AG04450 (cell line): ENCODE data around the gene NPR1. TPM values are rescaled to one million over a fixed set of nuclear protein-coding genes. Genes with fewer than 3 reads are reported as not detected.
A peak's percentile ranks its signal among the peaks of the same experiment; 100 is the strongest.

ENCODE experiments used
- CTCF ChIA-PET: fragments of 300-600, 350-600 bp; formaldehyde crosslinking; extraction: SDS; loops from one replicate; lab custom pipeline; 2022; ENCODE audit warnings: antibody characterized with exemption, inconsistent platforms; lab: Charles Lee
- POLR2A ChIA-PET: fragments of 350-600 bp; formaldehyde crosslinking; extraction: SDS; loops from one replicate; lab custom pipeline; 2021; ENCODE audit warnings: antibody characterized with exemption, inconsistent platforms; lab: Yijun Ruan, JAX
- DNase-seq: peaks from one replicate; pipeline ENCODE4 v3.0.0-alpha.2; 2011; ENCODE audit warnings: low read depth, low spot score
- H3K27ac ChIP-seq: one replicate; pipeline ENCODE4 v1.5.1; 2012; ENCODE audit warnings: low read depth, low read length, control low read depth
- H3K27me3 ChIP-seq: one replicate; pipeline ENCODE4 v1.6.0; 2012; ENCODE audit warnings: low read length; ENCODE audit not compliant: control insufficient read depth, insufficient read depth
- H3K4me3 ChIP-seq: 2 replicates; pipeline ENCODE4 v1.5.1; 2011; ENCODE audit warnings: mild to moderate bottlenecking, low read depth, low read length, control low read depth
- H3K9me3 ChIP-seq: 2 replicates; pipeline ENCODE4 v1.5.1; 2012; ENCODE audit warnings: low read length; ENCODE audit not compliant: control insufficient read depth, insufficient read depth
- polyA minus RNA-seq: library from RNA; depleted of rRNA, polyadenylated mRNA; stranded (reverse); fragments of >200 nt; gene quantifications from 2 replicates; pipeline ENCODE4 v1.2.3, GENCODE V29; 2011; rRNA and poly(A)+ RNA removed
- polyA plus RNA-seq: library from polyadenylated mRNA; depleted of rRNA; stranded (reverse); fragments of >200 nt; gene quantifications from 2 replicates; pipeline ENCODE4 v1.2.3, GENCODE V29; 2011; rRNA removed
- TF ChIP-seq, protein P1 (sequence below): IDR thresholded peaks from 2 replicates; pipeline ENCODE4 v1.5.1; 2011; ENCODE audit warnings: low read depth, low read length, control low read depth, inconsistent platforms

Gene NPR1
- polyA plus RNA-seq (0.02 TPM in 1 of 2 replicates, not detected in the other), polyA minus RNA-seq (not detected in 2 replicates)

DNA sequence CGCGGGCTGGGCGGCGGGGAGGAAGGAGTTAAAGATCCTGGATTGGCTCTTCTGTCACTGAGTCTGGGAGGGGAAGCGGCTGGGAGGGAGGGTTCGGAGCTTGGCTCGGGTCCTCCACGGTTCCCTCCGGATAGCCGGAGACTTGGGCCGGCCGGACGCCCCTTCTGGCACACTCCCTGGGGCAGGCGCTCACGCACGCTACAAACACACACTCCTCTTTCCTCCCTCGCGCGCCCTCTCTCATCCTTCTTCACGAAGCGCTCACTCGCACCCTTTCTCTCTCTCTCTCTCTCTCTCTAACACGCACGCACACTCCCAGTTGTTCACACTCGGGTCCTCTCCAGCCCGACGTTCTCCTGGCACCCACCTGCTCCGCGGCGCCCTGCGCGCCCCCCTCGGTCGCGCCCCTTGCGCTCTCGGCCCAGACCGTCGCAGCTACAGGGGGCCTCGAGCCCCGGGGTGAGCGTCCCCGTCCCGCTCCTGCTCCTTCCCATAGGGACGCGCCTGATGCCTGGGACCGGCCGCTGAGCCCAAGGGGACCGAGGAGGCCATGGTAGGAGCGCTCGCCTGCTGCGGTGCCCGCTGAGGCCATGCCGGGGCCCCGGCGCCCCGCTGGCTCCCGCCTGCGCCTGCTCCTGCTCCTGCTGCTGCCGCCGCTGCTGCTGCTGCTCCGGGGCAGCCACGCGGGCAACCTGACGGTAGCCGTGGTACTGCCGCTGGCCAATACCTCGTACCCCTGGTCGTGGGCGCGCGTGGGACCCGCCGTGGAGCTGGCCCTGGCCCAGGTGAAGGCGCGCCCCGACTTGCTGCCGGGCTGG, at the start of gene NPR1:
TSS of gene NPR1 (plus strand) at position 170 of the 818 bp plus-strand sequence. CDS start at position 591, 421 bp downstream.
- POLR2A ChIA-PET, result no interaction called here
- TF ChIP-seq, protein P1, sequence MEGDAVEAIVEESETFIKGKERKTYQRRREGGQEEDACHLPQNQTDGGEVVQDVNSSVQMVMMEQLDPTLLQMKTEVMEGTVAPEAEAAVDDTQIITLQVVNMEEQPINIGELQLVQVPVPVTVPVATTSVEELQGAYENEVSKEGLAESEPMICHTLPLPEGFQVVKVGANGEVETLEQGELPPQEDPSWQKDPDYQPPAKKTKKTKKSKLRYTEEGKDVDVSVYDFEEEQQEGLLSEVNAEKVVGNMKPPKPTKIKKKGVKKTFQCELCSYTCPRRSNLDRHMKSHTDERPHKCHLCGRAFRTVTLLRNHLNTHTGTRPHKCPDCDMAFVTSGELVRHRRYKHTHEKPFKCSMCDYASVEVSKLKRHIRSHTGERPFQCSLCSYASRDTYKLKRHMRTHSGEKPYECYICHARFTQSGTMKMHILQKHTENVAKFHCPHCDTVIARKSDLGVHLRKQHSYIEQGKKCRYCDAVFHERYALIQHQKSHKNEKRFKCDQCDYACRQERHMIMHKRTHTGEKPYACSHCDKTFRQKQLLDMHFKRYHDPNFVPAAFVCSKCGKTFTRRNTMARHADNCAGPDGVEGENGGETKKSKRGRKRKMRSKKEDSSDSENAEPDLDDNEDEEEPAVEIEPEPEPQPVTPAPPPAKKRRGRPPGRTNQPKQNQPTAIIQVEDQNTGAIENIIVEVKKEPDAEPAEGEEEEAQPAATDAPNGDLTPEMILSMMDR, result no peak

DNA sequence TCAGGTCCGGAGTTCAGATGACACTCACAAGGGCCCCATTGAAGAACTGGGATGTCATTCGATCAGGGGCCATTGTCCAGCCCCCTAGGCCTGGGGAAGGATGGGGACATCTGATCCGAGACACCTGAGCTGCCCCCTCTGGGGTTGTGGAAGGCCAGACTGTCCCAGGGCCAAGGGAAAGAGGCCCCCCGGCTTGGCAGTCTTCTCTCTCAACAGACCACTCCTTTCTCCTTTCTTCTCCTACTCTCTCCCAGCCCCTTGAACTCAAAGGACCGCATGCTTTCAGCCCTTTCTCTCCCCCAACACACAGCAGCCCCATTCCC, 49.2 kb upstream of the NPR1 start:
- Histone ChIP-seq H3K27ac (no peak overlapping the region), H3K9me3 (no peaks in the 10 kb centered on the region; the same call in 1 of the 2 replicates), H3K27me3 (no peaks in the 10 kb centered on the region), H3K4me3 (no peak overlapping the region)
- DNase-seq, result no peak
- ChIA-PET POLR2A (no interaction called here), CTCF (interaction anchor here (0.9 to 3.5 kb wide), 3 partner anchors 16 to 277 kb away, joined by 4 to 80 read pairs (median 10); partner anchors contain the start of genes S100A14 and S100A16)
- TF ChIP-seq, protein P1, result no peak

More for the DNA sequence above, at the start of gene NPR1:
- DNase-seq, result no peak
- Histone ChIP-seq H3K27ac (no peak within 1 kb of the TSS), H3K27me3 (peaks cover 56% of the 10 kb centered on the region), H3K9me3 (no peaks in the 10 kb centered on the region; the same call in 1 of the 2 replicates), H3K4me3 (peak within 1 kb of the TSS; percentile 45)
- CTCF ChIA-PET, result interaction anchor here (0.6 to 2.5 kb wide), 7 partner anchors 8 to 128 kb away, joined by 4 to 50 read pairs (median 6); partner anchors contain the start of gene CHTOP

DNA sequence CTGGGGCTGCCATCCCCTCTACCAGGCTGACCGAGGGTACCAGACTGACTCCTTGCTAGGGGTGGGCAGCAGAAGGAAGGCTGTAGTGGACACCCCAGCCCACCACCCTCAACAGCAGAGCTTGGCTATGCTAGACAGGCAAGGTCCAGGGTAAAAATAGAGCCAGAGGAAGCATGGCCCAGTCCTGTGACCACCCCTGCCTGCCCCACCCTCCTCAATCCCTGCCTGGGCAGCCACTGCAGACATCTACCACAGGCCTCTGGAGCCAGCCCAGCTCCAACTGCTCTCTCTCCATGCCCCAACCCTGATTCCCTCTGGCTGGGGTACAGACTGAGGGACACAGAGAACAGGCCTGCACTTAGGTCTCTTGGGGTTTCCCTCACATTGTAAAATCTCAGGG, 48.5 kb upstream of the NPR1 start:
- Histone ChIP-seq H3K27me3 (no peaks in the 10 kb centered on the region), H3K9me3 (no peaks in the 10 kb centered on the region; the same call in 1 of the 2 replicates), H3K4me3 (no peak overlapping the region), H3K27ac (no peak overlapping the region)
- DNase-seq, result no peak
- TF ChIP-seq, protein P1, result no peak
- ChIA-PET POLR2A (interaction anchor here (0.6 kb wide), 1 partner anchor 15 kb away, joined by 3 read pairs; no protein-coding TSS in a partner anchor), CTCF (interaction anchor here (1.1 to 3.5 kb wide), 3 partner anchors 16 to 97 kb away, joined by 3 to 80 read pairs (median 10); partner anchors contain the start of genes S100A14 and S100A16)

DNA sequence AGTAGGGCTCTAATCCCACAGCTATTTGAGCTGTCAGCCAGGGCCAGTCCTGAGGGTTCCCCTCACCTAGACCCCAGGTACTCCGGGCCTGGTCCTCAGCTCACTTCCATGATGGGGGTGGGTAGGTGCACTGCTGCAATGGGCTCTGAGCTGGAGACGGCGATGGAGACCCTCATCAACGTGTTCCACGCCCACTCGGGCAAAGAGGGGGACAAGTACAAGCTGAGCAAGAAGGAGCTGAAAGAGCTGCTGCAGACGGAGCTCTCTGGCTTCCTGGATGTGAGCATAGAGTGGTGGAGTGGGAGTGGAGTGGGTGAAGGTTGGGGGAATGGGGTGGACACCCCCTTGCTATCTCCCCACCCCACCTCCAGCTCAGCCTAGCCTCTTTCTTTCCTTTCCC, 48.1 kb upstream of the NPR1 start:
- H3K9me3 ChIP-seq, result no peaks in the 10 kb centered on the region; the same call in 1 of the 2 replicates
- TF ChIP-seq, protein P1, result no peak
- POLR2A ChIA-PET, result interaction anchor here (0.6 kb wide), 1 partner anchor 15 kb away, joined by 3 read pairs; no protein-coding TSS in a partner anchor
- no peak for DNase-seq
- no peak overlapping the region for H3K4me3 ChIP-seq
- CTCF ChIA-PET, result interaction anchor here (1.0 to 2.1 kb wide), 3 partner anchors 59 to 97 kb away, joined by 3 to 10 read pairs (median 3); no protein-coding TSS in a partner anchor
- no peak overlapping the region for H3K27ac ChIP-seq
- no peaks in the 10 kb centered on the region for H3K27me3 ChIP-seq
